Upper lobe of left lung (tissue), 6 donors: ENCODE data around the gene DROSHA. TPM values are rescaled to one million over a fixed set of nuclear protein-coding genes. Genes with fewer than 3 reads are reported as not detected.

ENCODE experiments used
- ATAC-seq, 2 donors: fragments of 200-7000 bp; cut with Tn5 transposase; one replicate each; pipeline ENCODE4 v1.9.1; 2022; ENCODE audit warnings: mild to moderate bottlenecking in 2 of 2, moderate library complexity in 2 of 2; ENCODE audit not compliant: low FRiP score in 2 of 2
- DNase-seq, 2 donors: peaks; one replicate each; pipeline ENCODE4 v3.0.0-alpha.2; 2019 to 2020
- H3K27ac ChIP-seq, 4 donors: fragments of 200-600 bp; sonication (generic); one replicate each; pipeline ENCODE4 v1.5.1; 2016 to 2019
- H3K27me3 ChIP-seq, 4 donors: fragments of 200-600 bp; sonication (generic); one replicate each; pipeline ENCODE4 v1.5.1; 2017 to 2019
- H3K36me3 ChIP-seq, 4 donors: fragments of 200-600 bp; sonication (generic); one replicate each; pipeline ENCODE4 v1.5.1; 2016 to 2019
- H3K4me1 ChIP-seq, 4 donors: fragments of 200-600 bp; sonication (generic); one replicate each; pipeline ENCODE4 v1.5.1; 2018 to 2019
- H3K4me3 ChIP-seq, 4 donors: fragments of 200-600 bp; sonication (generic); one replicate each; pipeline ENCODE4 v1.5.1; 2017 to 2019; ENCODE audit warnings: mild to moderate bottlenecking in 2 of 4, moderate library complexity in 1 of 4
- H3K9me3 ChIP-seq, 4 donors: fragments of 200-600 bp; sonication (generic); one replicate each; pipeline ENCODE4 v1.5.1; 2018 to 2019
- CTCF ChIP-seq, 6 experiments: fragments of 450-650 bp in 4 of 6; fragments of 200-600 bp in 2 of 6; sonication (generic) in 2 of 6; IDR thresholded peaks; one replicate each; pipeline ENCODE4 v1.5.1; 2016 to 2019; ENCODE audit warnings: antibody characterized with exemption in 6 of 6
- EP300 ChIP-seq, 4 donors: sonication (generic); formaldehyde crosslinking; IDR thresholded peaks; one replicate each; pipeline ENCODE4 v1.5.1; 2017; ENCODE audit warnings: antibody characterized with exemption in 4 of 4, control low read depth in 2 of 4
- POLR2A ChIP-seq, 4 donors: fragments of 450-650 bp; IDR thresholded peaks; one replicate each; pipeline ENCODE4 v1.5.1; 2016 to 2017; ENCODE audit warnings: antibody characterized with exemption in 4 of 4, mild to moderate bottlenecking in 2 of 4
- POLR2AphosphoS5 ChIP-seq, 2 donors: sonication (generic); formaldehyde crosslinking; IDR thresholded peaks; one replicate each; pipeline ENCODE4 v1.5.1; 2017; ENCODE audit warnings: antibody characterized with exemption in 2 of 2
- WGBS, 2 donors: methylation state at CpG; one replicate each; pipeline ENCODE4 v1.1.5; 2017 to 2018; 5-methylcytosine and 5-hydroxymethylcytosine counted together
- total RNA-seq, 6 donors: library from RNA; depleted of rRNA in 4 of 6; stranded (reverse); fragments of >200 nt in 4 of 6; gene quantifications; one replicate each; pipeline versions ENCODE4 v1.1.0 to v1.2.1, GENCODE V29; 2016 to 2021
- donor health status: DM: no; HTN: no; CAD: no; lungs with moderate emphysema.
- donor health status: DM: no; HTN: yes; CAD: no; lungs with severe emphysema.

Gene DROSHA
- total RNA-seq, 6 donors from 2014 or later = 26.7 to 68.3 (median 50.9) TPM

DNA sequence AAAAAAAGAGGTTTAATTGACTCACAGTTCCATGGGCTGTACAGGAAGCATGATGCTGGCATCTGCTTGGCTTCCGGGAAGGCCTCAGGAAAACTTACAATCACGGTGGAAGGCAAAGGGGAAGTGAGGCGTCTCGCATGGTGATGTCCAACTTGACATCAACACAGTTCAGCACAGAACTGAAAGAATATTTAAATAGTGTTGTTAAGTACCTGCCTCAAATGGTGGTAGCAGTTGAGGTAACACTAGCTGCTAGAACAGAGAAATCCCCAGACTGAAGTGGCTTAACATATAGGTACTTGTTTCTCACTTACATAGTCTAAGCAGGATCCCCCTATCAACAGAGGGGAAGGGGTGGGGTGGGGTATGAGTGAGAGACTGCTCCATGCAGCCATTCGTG lies 141.6 kb downstream of the DROSHA start:
- no peaks in the 10 kb centered on the region for H3K36me3 ChIP-seq
- no peak for TF ChIP-seq CTCF (IDR thresholded peaks at IDR 0.05)
- no peak for TF ChIP-seq POLR2AphosphoS5 (IDR thresholded peaks at IDR 0.05)
- TF ChIP-seq EP300 (IDR thresholded peaks at IDR 0.05) = no peak
- no peak for TF ChIP-seq POLR2A (IDR thresholded peaks at IDR 0.05)
- DNase-seq (no peak), ATAC-seq (no peak)
- H3K9me3 ChIP-seq = peaks cover 0 to 12% (median 4%) of the 10 kb centered on the region in 4 donors
- no peaks in the 10 kb centered on the region for H3K4me1 ChIP-seq
- no peak overlapping the region for H3K27ac ChIP-seq
- WGBS, 2 donors = 86% methylated on average over 5 of the region's 5 CpGs
- no peaks in the 10 kb centered on the region for H3K27me3 ChIP-seq
- no peak overlapping the region for H3K4me3 ChIP-seq

- DNase-seq = no peak
These were observed 145.9 kb downstream of the DROSHA start for GRCh38 chr5:31385774-31386537.

GRCh38 chr5:31383734-31384133 lies 148.2 kb downstream of the DROSHA start:
- Histone ChIP-seq H3K4me3 (no peak overlapping the region), H3K4me1 (no peaks in the 10 kb centered on the region), H3K36me3 (no peaks in the 10 kb centered on the region), H3K27ac (no peak overlapping the region), H3K27me3 (no peaks in the 10 kb centered on the region), H3K9me3 (peaks cover 0 to 7% (median 3%) of the 10 kb centered on the region in 4 donors)
- ATAC-seq (no peak), DNase-seq (no peak)
- TF ChIP-seq EP300 (IDR thresholded peaks at IDR 0.05) = no peak
- TF ChIP-seq POLR2AphosphoS5 (IDR thresholded peaks at IDR 0.05) = no peak
- no peak for TF ChIP-seq POLR2A (IDR thresholded peaks at IDR 0.05)
- no peak for TF ChIP-seq CTCF (IDR thresholded peaks at IDR 0.05)
- WGBS, 2 donors = 67 to 72% methylated on average over 3 of the region's 3 CpGs

More at GRCh38 chr5:31385774-31386537, 145.9 kb downstream of the DROSHA start:
- Histone ChIP-seq H3K36me3 (no peaks in the 10 kb centered on the region), H3K4me1 (no peaks in the 10 kb centered on the region), H3K9me3 (peaks cover 0 to 12% (median 4%) of the 10 kb centered on the region in 4 donors), H3K4me3 (no peak overlapping the region), H3K27ac (no peak overlapping the region), H3K27me3 (no peaks in the 10 kb centered on the region)
- WGBS, 2 donors = 86 to 88% methylated on average over 10 of the region's 10 CpGs
- no peak for ATAC-seq
- no peak for TF ChIP-seq EP300 (IDR thresholded peaks at IDR 0.05)
- no peak for TF ChIP-seq POLR2A (IDR thresholded peaks at IDR 0.05)
- TF ChIP-seq CTCF (IDR thresholded peaks at IDR 0.05) = no peak
- no peak for TF ChIP-seq POLR2AphosphoS5 (IDR thresholded peaks at IDR 0.05)

DNA sequence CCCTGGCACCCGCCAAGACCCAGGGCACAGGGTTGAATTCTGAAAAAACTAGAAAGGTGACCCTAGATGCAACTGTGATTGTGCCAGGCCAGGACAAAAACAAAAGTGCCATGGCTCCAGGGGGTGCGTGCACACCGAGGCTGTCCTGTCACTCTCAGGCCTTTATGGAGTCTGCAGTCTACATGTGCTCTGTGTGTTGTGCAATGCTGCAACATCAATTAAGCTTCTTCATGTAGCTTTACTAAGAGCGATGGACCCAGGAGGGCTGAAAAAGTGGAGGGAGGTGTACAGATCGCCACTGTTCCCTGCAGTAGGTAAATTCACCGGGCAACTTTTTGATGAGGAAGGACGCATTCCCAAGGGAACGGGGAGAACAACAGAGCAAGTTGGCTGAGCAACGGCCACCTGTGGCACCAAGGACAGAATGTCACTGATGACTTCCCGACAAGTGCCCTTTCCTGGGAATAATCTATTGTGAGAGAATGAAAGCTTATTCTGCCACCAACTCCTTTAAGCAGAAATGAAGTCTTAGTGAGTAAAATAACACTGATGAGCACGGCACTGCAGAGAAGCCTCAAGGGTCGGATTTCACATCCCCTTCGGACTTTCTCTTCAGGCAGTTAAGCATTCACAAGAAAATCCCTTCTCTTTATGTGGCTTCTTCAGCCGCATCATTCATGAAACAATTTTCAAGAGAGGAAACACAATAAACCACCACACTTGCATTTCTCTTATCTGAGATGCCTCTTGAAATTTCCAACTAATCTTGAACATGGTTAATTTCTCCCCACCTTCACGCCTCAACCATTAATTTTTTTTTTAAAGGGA lies 149.6 kb downstream of the DROSHA start:
- 61 to 69% methylated on average over 15 of the region's 15 CpGs for WGBS, 2 donors
- H3K27me3 ChIP-seq = no peaks in the 10 kb centered on the region
- no peak overlapping the region for H3K27ac ChIP-seq
- no peak overlapping the region for H3K4me3 ChIP-seq
- DNase-seq (no peak), ATAC-seq (no peak)
- H3K9me3 ChIP-seq = no peaks in the 10 kb centered on the region
- TF ChIP-seq CTCF (IDR thresholded peaks at IDR 0.05) (no peak), EP300 (IDR thresholded peaks at IDR 0.05) (no peak), POLR2A (IDR thresholded peaks at IDR 0.05) (no peak), POLR2AphosphoS5 (IDR thresholded peaks at IDR 0.05) (no peak)
- H3K36me3 ChIP-seq = no peaks in the 10 kb centered on the region
- H3K4me1 ChIP-seq = no peaks in the 10 kb centered on the region
